ENCODE results near the gene ERGIC3. TPM values are rescaled to one million over a fixed set of nuclear protein-coding genes. Genes with fewer than 3 reads are reported as not detected.

Gene ERGIC3
- total RNA-seq, 4 donors from 2014 or later = 124 to 310 (median 195) TPM

DNA sequence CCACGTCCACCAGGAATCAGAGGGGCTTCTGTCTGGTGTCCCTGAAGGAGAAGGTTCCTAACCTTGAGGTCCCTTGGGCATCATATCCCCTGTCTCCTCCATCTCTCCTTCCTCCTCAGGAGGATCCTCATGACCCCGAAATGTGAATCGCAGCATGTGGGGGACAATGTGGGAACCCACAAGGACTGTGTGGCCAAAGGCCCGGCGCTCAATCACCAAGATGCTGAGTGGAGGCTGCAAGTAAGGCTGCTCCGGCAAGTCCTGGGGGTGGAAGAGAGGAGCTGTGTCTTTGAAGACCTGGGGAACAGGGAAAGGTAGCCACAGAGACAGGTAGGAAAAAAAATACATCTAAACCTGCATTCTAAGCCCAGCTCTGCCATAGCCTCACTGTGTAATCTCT lies 37.3 kb downstream of the ERGIC3 start:
- Histone ChIP-seq H3K36me3 (no peaks in the 10 kb centered on the region), H3K27ac (no peak overlapping the region), H3K4me3 (no peak overlapping the region), H3K27me3 (no peaks in the 10 kb centered on the region), H3K4me1 (no peaks in the 10 kb centered on the region), H3K9me3 (no peaks in the 10 kb centered on the region)
- no peak for DNase-seq
- TF ChIP-seq POLR2A (IDR thresholded peaks at IDR 0.05) (no peak), CTCF (IDR thresholded peaks at IDR 0.05) (no peak)
- intact Hi-C loops (cut with DNase I; ENCODE audit: low total_unique reads) = no loop called here

- no peaks in the 10 kb centered on the region for H3K9me3 ChIP-seq
- H3K36me3 ChIP-seq = no peaks in the 10 kb centered on the region
- H3K27ac ChIP-seq = no peak overlapping the region
- no peaks in the 10 kb centered on the region for H3K4me1 ChIP-seq
- no peak for TF ChIP-seq CTCF (IDR thresholded peaks at IDR 0.05)
- TF ChIP-seq POLR2A (IDR thresholded peaks at IDR 0.05) = no peak
- no peaks in the 10 kb centered on the region for H3K27me3 ChIP-seq
- no peak for DNase-seq
- H3K4me3 ChIP-seq = no peak overlapping the region
- intact Hi-C loops (cut with DNase I; ENCODE audit: low total_unique reads) = no loop called here
Observed at GRCh38 chr20:35582131-35582530, 40.3 kb downstream of the ERGIC3 start.

DNA sequence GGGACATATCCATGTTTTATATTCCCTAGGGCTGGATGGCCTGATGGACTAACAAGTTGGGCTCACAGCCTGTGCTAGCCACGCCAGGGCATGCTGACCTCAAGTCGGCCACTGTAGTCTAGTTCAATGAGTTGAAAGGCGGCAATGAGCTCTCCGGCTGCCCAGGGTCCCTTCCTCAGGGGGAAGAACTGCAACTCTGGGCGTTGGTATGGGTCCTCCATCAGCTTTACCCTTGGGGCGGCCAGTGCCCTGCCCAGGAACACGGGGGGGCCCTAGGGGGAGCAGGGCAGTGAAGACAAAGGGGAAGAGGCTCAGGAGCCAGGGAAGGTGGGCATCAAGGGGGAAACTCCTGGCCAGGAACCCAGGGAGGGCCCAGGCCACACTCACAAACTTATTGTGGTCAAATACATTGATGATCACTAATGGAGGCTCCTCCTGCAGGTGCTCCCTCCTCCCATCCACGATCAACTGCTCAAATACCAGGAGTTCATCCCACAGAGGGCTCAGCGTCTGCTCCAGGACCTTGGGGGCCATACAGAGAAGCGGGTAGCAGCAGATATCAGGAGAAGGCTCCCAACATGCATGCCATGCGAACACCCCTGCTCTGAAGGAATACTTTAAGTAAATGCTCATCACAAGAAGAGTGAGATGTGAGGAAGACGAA lies 41.0 kb downstream of the ERGIC3 start:
- TF ChIP-seq CTCF (IDR thresholded peaks at IDR 0.05) = no peak
- TF ChIP-seq POLR2A (IDR thresholded peaks at IDR 0.05) = no peak
- H3K27me3 ChIP-seq = no peaks in the 10 kb centered on the region
- no peaks in the 10 kb centered on the region for H3K9me3 ChIP-seq
- DNase-seq = no peak
- H3K27ac ChIP-seq = no peak overlapping the region
- intact Hi-C loops (cut with DNase I; ENCODE audit: low total_unique reads) = no loop called here
- H3K4me1 ChIP-seq = no peaks in the 10 kb centered on the region
- no peak overlapping the region for H3K4me3 ChIP-seq
- H3K36me3 ChIP-seq = no peaks in the 10 kb centered on the region

- no peak for DNase-seq
- Histone ChIP-seq H3K27ac (no peak overlapping the region), H3K9me3 (no peaks in the 10 kb centered on the region), H3K4me3 (no peak overlapping the region), H3K4me1 (no peaks in the 10 kb centered on the region), H3K27me3 (no peaks in the 10 kb centered on the region), H3K36me3 (no peaks in the 10 kb centered on the region)
- TF ChIP-seq POLR2A (IDR thresholded peaks at IDR 0.05) = no peak
- no peak for TF ChIP-seq CTCF (IDR thresholded peaks at IDR 0.05)
- intact Hi-C loops (cut with DNase I; ENCODE audit: low total_unique reads) = no loop called here
Observed at GRCh38 chr20:35583636-35584560, 42.0 kb downstream of the ERGIC3 start.
